GM12878 (cell line): Measurements from ENCODE around the gene ELMOD3. TPM values are rescaled to one million over a fixed set of nuclear protein-coding genes. Genes with fewer than 3 reads are reported as not detected.

ENCODE experiments used
- ATAC-seq: fragments of 200-7000 bp; cut with Tn5 transposase; 3 replicates; pipeline ENCODE4 v1.9.1; 2020; ENCODE audit warnings: mild to moderate bottlenecking, moderate library complexity
- BruUV-seq: library from RNA; stranded (reverse); fragments of 400-500 nt; replicated peaks from 2 replicates; lab custom pipeline; 2021; lab: Mats Ljungman, UMichigan
- CTCF ChIA-PET: fragments of 300-600 bp; sonication (Branson Sonifier 250); formaldehyde crosslinking; extraction: SDS; loops from one replicate; lab custom pipeline; 2021; ENCODE audit warnings: inconsistent platforms; lab: Yijun Ruan, JAX
- POLR2A ChIA-PET: fragments of 350-600 bp; formaldehyde crosslinking; extraction: SDS; loops from one replicate; lab custom pipeline; 2021; ENCODE audit warnings: inconsistent platforms; lab: Charles Lee
- RAD21 ChIA-PET: fragments of 300-600 bp; sonication (Branson Sonifier 250); formaldehyde crosslinking; loops from one replicate; lab custom pipeline; 2023; ENCODE audit warnings: antibody characterized with exemption; ENCODE audit not compliant: unreplicated experiment; lab: Charles Lee
- SMC1A ChIA-PET: fragments of 300-600 bp; sonication (Branson Sonifier 250); formaldehyde crosslinking; loops from one replicate; lab custom pipeline; 2023; ENCODE audit not compliant: unreplicated experiment, uncharacterized antibody; lab: Charles Lee
- DNase-seq: peaks from one replicate; pipeline ENCODE4 v3.0.0-alpha.2; 2011; ENCODE audit warnings: low read depth, low spot score
- FAIRE-seq: peaks from 3 replicates; lab custom pipeline; 2011; peaks lifted over from hg19 to GRCh38; lab: Jason Lieb, UNC
- H2AFZ ChIP-seq: 2 replicates; pipeline ENCODE4 v1.6.0; 2011; ENCODE audit warnings: low read depth, low read length, control low read depth; ENCODE audit not compliant: control insufficient read depth
- H3K27ac ChIP-seq: 2 replicates; pipeline ENCODE4 v1.5.1; 2011; ENCODE audit warnings: control low read depth; ENCODE audit not compliant: control insufficient read depth, insufficient read depth
- H3K27me3 ChIP-seq, 2 experiments: replicated peaks in 1 of 2; 2 replicates each; pipeline versions ENCODE4 v1.6.0 to v1.6.1; 2011; ENCODE audit warnings: low read length in 1 of 2; ENCODE audit not compliant: control insufficient read depth in 2 of 2, insufficient read depth in 2 of 2
- H3K36me3 ChIP-seq, 2 experiments: 2 replicates each; pipeline ENCODE4 v1.5.1; 2011; ENCODE audit warnings: low read length in 1 of 2; ENCODE audit not compliant: control insufficient read depth in 2 of 2, insufficient read depth in 2 of 2
- H3K4me1 ChIP-seq: 2 replicates; pipeline ENCODE4 v1.6.1; 2011; ENCODE audit warnings: mild to moderate bottlenecking, low read length, moderate library complexity, mixed read lengths; ENCODE audit not compliant: control insufficient read depth, insufficient read depth
- H3K4me2 ChIP-seq: 2 replicates; pipeline ENCODE4 v1.6.0; 2011; ENCODE audit warnings: control low read depth; ENCODE audit not compliant: control insufficient read depth, insufficient read depth
- H3K4me3 ChIP-seq: fragments of 200-600 bp; sonication (generic); 2 replicates; pipeline ENCODE4 v1.5.1; 2016
- H3K79me2 ChIP-seq: 2 replicates; pipeline ENCODE4 v1.6.0; 2011; ENCODE audit warnings: low read length; ENCODE audit not compliant: control insufficient read depth, insufficient read depth
- H3K9ac ChIP-seq: 2 replicates; pipeline ENCODE4 v1.8.0; 2011; ENCODE audit warnings: low read length, control low read depth, mixed read lengths; ENCODE audit not compliant: control insufficient read depth, insufficient read depth
- H3K9me3 ChIP-seq: replicated peaks from 3 replicates; pipeline ENCODE4 v1.5.1; 2011; ENCODE audit warnings: mild to moderate bottlenecking, low read length; ENCODE audit not compliant: control insufficient read depth, insufficient read depth
- H4K20me1 ChIP-seq: 2 replicates; pipeline ENCODE4 v1.6.0; 2011; ENCODE audit not compliant: control insufficient read depth, insufficient read depth
- ASH2L ChIP-seq: fragments of 300-600, 200-600 bp; sonication (generic); IDR thresholded peaks from 2 replicates; pipeline ENCODE4 v1.6.1; 2017; ENCODE audit warnings: low read depth, mild to moderate bottlenecking, borderline replicate concordance
- CHD4 ChIP-seq: fragments of 200-600 bp; sonication (generic); IDR thresholded peaks from 2 replicates; pipeline ENCODE4 v1.6.1; 2016; ENCODE audit warnings: mild to moderate bottlenecking
- EGR1 ChIP-seq, 2 experiments: IDR thresholded peaks; 1 replicate in 1 of 2; 2 replicates in 1 of 2; pipeline ENCODE4 v1.6.1; 2011 to 2012; ENCODE audit warnings: low read depth in 2 of 2, low read length in 2 of 2, borderline replicate concordance in 1 of 2, mild to moderate bottlenecking in 1 of 2, moderate library complexity in 1 of 2
- IRF4 ChIP-seq: IDR thresholded peaks from 2 replicates; pipeline ENCODE4 v1.6.1; 2011; ENCODE audit warnings: low read depth, low read length
- MTA2 ChIP-seq: fragments of 450-650 bp; IDR thresholded peaks from 2 replicates; pipeline ENCODE4 v1.6.1; 2016; ENCODE audit warnings: low read depth, mild to moderate bottlenecking, moderate library complexity
- NFIC ChIP-seq: IDR thresholded peaks from 2 replicates; pipeline ENCODE4 v1.6.1; 2012; ENCODE audit warnings: low read depth, mild to moderate bottlenecking, inconsistent platforms, low read length, moderate library complexity
- NR2F1 ChIP-seq: fragments of 450-650 bp; conservative IDR thresholded peaks from 2 replicates; pipeline ENCODE4 v1.6.1; 2017; ENCODE audit warnings: mild to moderate bottlenecking
- SMAD5 ChIP-seq: IDR thresholded peaks from 2 replicates; pipeline ENCODE4 v1.6.1; 2016; ENCODE audit warnings: antibody characterized with exemption, low read depth
- STAT3 ChIP-seq: IDR thresholded peaks from 2 replicates; pipeline ENCODE4 v1.6.1; 2011; ENCODE audit warnings: low read depth, low read length, improper control_type of control experiment
- TCF12 ChIP-seq: IDR thresholded peaks from 2 replicates; pipeline ENCODE4 v1.6.1; 2011; ENCODE audit warnings: low read depth, mild to moderate bottlenecking, low read length
- WGBS: methylation state at CpG from one replicate; pipeline ENCODE4 v1.1.6; 2016; ENCODE audit warnings: low lambda C conversion rate; ENCODE audit not compliant: insufficient replicate concordance, insufficient coverage; ENCODE audit errors: missing lambda C conversion rate; 5-methylcytosine and 5-hydroxymethylcytosine counted together
- in situ Hi-C: fragments of 300-500 bp; cut with MboI; formaldehyde crosslinking; loops from 9 replicates; pipeline ENCODE4 v1.14.3; 2018; ENCODE audit warnings: mixed read lengths
- intact Hi-C: fragments of 100-400 bp; cut with micrococcal nuclease; formaldehyde crosslinking; loops from one replicate; pipeline ENCODE4 v1.14.2; 2022; ENCODE audit not compliant: unreplicated experiment
- polyA plus RNA-seq, 11 experiments: library from polyadenylated mRNA; depleted of rRNA in 4 of 11; unstranded in 6 of 11; stranded (reverse) in 5 of 11; fragments of >200 nt; fragmentation: Nextera tagmentation in 4 of 11; fragmentation: Illumina TruSeq in 1 of 11; extraction: Ambion mirVana in 4 of 11; extraction: Trizol in 1 of 11; gene quantifications; 1 replicate in 1 of 11; 2 replicates in 10 of 11; pipeline versions ENCODE4 v1.2.1 to v1.2.3, GENCODE V29; 2011 to 2016; ENCODE audit warnings: inconsistent platforms in 2 of 11, missing spikeins in 2 of 11, low read depth in 1 of 11
- total RNA-seq, 4 experiments: library from RNA; depleted of rRNA in 3 of 4; stranded (reverse); fragments of >200 nt in 3 of 4; fragmentation: Illumina TruSeq in 1 of 4; extraction: Trizol in 1 of 4; gene quantifications; 2 replicates each; pipeline versions ENCODE4 v1.2.1 to v1.2.3, GENCODE V29; 2013 to 2021
- TF ChIP-seq, protein P1 (sequence below): fragments of 450-650 bp; IDR thresholded peaks from 2 replicates; pipeline ENCODE4 v1.6.1; 2014; ENCODE audit warnings: mild to moderate bottlenecking
- TF ChIP-seq, protein P2 (sequence below): IDR thresholded peaks from 2 replicates; pipeline ENCODE4 v1.6.1; 2012; ENCODE audit warnings: low read length, inconsistent platforms
- TF ChIP-seq, protein P3 (sequence below): fragments of 450-650 bp; IDR thresholded peaks from 2 replicates; pipeline ENCODE4 v1.6.1; 2016; ENCODE audit warnings: mild to moderate bottlenecking
- TF ChIP-seq, protein P4 (sequence below): fragments of 450-650 bp; IDR thresholded peaks from 2 replicates; pipeline ENCODE4 v1.6.1; 2017; ENCODE audit warnings: mild to moderate bottlenecking
- TF ChIP-seq, protein P5 (sequence below): fragments of 150-350 bp; IDR thresholded peaks from 2 replicates; pipeline ENCODE4 v1.6.1; 2014; ENCODE audit warnings: mild to moderate bottlenecking, low read depth, low read length

Gene ELMOD3
- total and polyA plus RNA-seq, 10 of the 15 experiments (the other 5 are each of a cell fraction or from before 2014, with no cell fraction given) = 1.2 to 19.1 (median 12.5) TPM

DNA sequence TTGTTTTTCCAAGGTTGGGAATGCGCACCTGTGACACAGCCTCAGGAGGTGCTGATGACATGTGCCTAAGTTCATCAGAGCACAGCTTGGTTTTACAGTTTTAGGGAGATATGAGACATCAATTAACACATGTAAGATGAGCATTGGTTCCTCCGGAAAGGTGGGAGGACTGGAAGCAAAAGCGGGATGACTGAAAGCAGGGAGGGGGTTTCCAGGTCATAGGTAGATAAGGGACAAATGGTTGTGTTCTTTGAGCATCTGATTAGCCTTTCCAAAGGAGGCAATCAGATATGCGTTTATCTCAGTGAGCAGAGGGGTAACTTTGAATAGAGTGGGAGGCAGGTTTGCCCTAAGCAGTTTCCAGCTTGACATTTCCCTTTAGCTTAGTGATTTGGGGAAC, 29.3 kb downstream of the ELMOD3 start:
- no peaks in the 10 kb centered on the region; a peak in 2 of 4 replicates for H3K36me3 ChIP-seq
- H3K9me3 ChIP-seq = no peaks in the 10 kb centered on the region
- POLR2A ChIA-PET = interaction anchor here (0.6 kb wide), 1 partner anchor 234 kb away, joined by 7 read pairs; no protein-coding TSS in a partner anchor
- H3K27ac ChIP-seq = no peak overlapping the region
- TF ChIP-seq CHD4 = no peak
- TF ChIP-seq NR2F1 = no peak
- TF ChIP-seq IRF4 = no peak
- TF ChIP-seq, protein P1, sequence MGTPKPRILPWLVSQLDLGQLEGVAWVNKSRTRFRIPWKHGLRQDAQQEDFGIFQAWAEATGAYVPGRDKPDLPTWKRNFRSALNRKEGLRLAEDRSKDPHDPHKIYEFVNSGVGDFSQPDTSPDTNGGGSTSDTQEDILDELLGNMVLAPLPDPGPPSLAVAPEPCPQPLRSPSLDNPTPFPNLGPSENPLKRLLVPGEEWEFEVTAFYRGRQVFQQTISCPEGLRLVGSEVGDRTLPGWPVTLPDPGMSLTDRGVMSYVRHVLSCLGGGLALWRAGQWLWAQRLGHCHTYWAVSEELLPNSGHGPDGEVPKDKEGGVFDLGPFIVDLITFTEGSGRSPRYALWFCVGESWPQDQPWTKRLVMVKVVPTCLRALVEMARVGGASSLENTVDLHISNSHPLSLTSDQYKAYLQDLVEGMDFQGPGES = no peak
- no peak for TF ChIP-seq SMAD5
- TF ChIP-seq, protein P2, sequence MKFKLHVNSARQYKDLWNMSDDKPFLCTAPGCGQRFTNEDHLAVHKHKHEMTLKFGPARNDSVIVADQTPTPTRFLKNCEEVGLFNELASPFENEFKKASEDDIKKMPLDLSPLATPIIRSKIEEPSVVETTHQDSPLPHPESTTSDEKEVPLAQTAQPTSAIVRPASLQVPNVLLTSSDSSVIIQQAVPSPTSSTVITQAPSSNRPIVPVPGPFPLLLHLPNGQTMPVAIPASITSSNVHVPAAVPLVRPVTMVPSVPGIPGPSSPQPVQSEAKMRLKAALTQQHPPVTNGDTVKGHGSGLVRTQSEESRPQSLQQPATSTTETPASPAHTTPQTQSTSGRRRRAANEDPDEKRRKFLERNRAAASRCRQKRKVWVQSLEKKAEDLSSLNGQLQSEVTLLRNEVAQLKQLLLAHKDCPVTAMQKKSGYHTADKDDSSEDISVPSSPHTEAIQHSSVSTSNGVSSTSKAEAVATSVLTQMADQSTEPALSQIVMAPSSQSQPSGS = no peak
- TF ChIP-seq, protein P3, sequence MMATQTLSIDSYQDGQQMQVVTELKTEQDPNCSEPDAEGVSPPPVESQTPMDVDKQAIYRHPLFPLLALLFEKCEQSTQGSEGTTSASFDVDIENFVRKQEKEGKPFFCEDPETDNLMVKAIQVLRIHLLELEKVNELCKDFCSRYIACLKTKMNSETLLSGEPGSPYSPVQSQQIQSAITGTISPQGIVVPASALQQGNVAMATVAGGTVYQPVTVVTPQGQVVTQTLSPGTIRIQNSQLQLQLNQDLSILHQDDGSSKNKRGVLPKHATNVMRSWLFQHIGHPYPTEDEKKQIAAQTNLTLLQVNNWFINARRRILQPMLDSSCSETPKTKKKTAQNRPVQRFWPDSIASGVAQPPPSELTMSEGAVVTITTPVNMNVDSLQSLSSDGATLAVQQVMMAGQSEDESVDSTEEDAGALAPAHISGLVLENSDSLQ = no peak
- TF ChIP-seq STAT3 = no peak
- TF ChIP-seq EGR1 (IDR thresholded peaks at IDR 0.05; ENCODE audit: borderline replicate concordance in 1 of 2, low read depth in 2 of 2, low read length in 2 of 2) = no peak
- TF ChIP-seq NFIC = no peak
- TF ChIP-seq MTA2 = no peak
- TF ChIP-seq, protein P4, sequence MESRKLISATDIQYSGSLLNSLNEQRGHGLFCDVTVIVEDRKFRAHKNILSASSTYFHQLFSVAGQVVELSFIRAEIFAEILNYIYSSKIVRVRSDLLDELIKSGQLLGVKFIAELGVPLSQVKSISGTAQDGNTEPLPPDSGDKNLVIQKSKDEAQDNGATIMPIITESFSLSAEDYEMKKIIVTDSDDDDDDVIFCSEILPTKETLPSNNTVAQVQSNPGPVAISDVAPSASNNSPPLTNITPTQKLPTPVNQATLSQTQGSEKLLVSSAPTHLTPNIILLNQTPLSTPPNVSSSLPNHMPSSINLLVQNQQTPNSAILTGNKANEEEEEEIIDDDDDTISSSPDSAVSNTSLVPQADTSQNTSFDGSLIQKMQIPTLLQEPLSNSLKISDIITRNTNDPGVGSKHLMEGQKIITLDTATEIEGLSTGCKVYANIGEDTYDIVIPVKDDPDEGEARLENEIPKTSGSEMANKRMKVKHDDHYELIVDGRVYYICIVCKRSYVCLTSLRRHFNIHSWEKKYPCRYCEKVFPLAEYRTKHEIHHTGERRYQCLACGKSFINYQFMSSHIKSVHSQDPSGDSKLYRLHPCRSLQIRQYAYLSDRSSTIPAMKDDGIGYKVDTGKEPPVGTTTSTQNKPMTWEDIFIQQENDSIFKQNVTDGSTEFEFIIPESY = no peak
- no peak for TF ChIP-seq TCF12
- TF ChIP-seq, protein P5, sequence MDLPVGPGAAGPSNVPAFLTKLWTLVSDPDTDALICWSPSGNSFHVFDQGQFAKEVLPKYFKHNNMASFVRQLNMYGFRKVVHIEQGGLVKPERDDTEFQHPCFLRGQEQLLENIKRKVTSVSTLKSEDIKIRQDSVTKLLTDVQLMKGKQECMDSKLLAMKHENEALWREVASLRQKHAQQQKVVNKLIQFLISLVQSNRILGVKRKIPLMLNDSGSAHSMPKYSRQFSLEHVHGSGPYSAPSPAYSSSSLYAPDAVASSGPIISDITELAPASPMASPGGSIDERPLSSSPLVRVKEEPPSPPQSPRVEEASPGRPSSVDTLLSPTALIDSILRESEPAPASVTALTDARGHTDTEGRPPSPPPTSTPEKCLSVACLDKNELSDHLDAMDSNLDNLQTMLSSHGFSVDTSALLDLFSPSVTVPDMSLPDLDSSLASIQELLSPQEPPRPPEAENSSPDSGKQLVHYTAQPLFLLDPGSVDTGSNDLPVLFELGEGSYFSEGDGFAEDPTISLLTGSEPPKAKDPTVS = no peak
- TF ChIP-seq ASH2L = no peak
- CTCF ChIA-PET = interaction anchor here (0.9 to 2.3 kb wide), 2 partner anchors 168 to 253 kb away, joined by 3 to 6 read pairs; no protein-coding TSS in a partner anchor
- RAD21 ChIA-PET = interaction anchor here (1.2 kb wide), 1 partner anchor 168 kb away, joined by 4 read pairs; no protein-coding TSS in a partner anchor
- H2AFZ ChIP-seq = no peak overlapping the region
- H3K4me3 ChIP-seq = no peak overlapping the region
- WGBS = 98% methylated on average over 4 of the region's 4 CpGs
- intact Hi-C loops (no loop called here), in situ Hi-C loops (no loop called here)
- H3K4me1 ChIP-seq = no peaks in the 10 kb centered on the region
- H4K20me1 ChIP-seq = no peaks in the 10 kb centered on the region
- no peaks in the 10 kb centered on the region for H3K27me3 ChIP-seq
- H3K9ac ChIP-seq = no peak overlapping the region
- BruUV-seq = no TSS peak
- SMC1A ChIA-PET = interaction anchor here (0.6 to 1.6 kb wide), 3 partner anchors 17 to 755 kb away, joined by 3 to 8 read pairs (median 4); no protein-coding TSS in a partner anchor
- no peak for ATAC-seq
- no peaks in the 10 kb centered on the region for H3K79me2 ChIP-seq
- H3K4me2 ChIP-seq = no peak overlapping the region
- no peak for FAIRE-seq
- DNase-seq = no peak
